Measurements from ENCODE around the gene RHBDF1. TPM values are rescaled to one million over a fixed set of nuclear protein-coding genes. Genes with fewer than 3 reads are reported as not detected.

Gene RHBDF1
- total and polyA plus RNA-seq, 2 donors from 2014 or later: 12.0 to 33.1 TPM

GRCh38 chr16:63998-64913 lies 8.2 kb downstream of the RHBDF1 start:
- intact Hi-C loops (cut with DNase I): no loop called here
- H3K9ac ChIP-seq (ENCODE audit: low read length in 3 of 3): no peak overlapping the region
- H3K4me3 ChIP-seq (ENCODE audit: low read length in 3 of 3): no peak overlapping the region
- no peak for FAIRE-seq
- H3K27me3 ChIP-seq (ENCODE audit: control insufficient read depth, insufficient read depth, low read length): no peaks in the 10 kb centered on the region
- peaks cover 0 to 7% (median 0%) of the 10 kb centered on the region in 3 donors for H3K4me1 ChIP-seq (ENCODE audit: control insufficient read depth in 2 of 3, insufficient read depth in 2 of 3, low read depth in 1 of 3, low read length in 3 of 3)
- H3K9me3 ChIP-seq (ENCODE audit: control insufficient read depth in 2 of 3, insufficient read depth in 1 of 3, low read length in 3 of 3): no peaks in the 10 kb centered on the region
- peaks cover 0 to under 1% (median 0%) of the 10 kb centered on the region in 3 donors for H3K36me3 ChIP-seq (ENCODE audit: control insufficient read depth in 2 of 3, insufficient read depth in 3 of 3, low read length in 3 of 3)
- no peak for TF ChIP-seq CTCF (IDR thresholded peaks at IDR 0.05; ENCODE audit: borderline replicate concordance, extremely low read depth, insufficient read depth)
- no peak overlapping the region for H3K27ac ChIP-seq (ENCODE audit: low read depth in 2 of 2, low read length in 2 of 2)
- DNase-seq: peak in 2 of 5 donors; percentile 32 to 64

- Histone ChIP-seq H3K27me3 (ENCODE audit: control insufficient read depth, insufficient read depth, low read length) (no peaks in the 10 kb centered on the region), H3K4me1 (ENCODE audit: control insufficient read depth in 2 of 3, insufficient read depth in 2 of 3, low read depth in 1 of 3, low read length in 3 of 3) (peaks cover 0 to 7% (median 0%) of the 10 kb centered on the region in 3 donors), H3K27ac (ENCODE audit: low read depth in 2 of 2, low read length in 2 of 2) (no peak overlapping the region), H3K4me3 (ENCODE audit: low read length in 3 of 3) (no peak overlapping the region), H3K9me3 (ENCODE audit: control insufficient read depth in 2 of 3, insufficient read depth in 1 of 3, low read length in 3 of 3) (no peaks in the 10 kb centered on the region), H3K9ac (ENCODE audit: low read length in 3 of 3) (no peak overlapping the region), H3K36me3 (ENCODE audit: control insufficient read depth in 2 of 3, insufficient read depth in 3 of 3, low read length in 3 of 3) (peaks cover 0 to 4% (median 0%) of the 10 kb centered on the region in 3 donors)
- DNase-seq (peak in 1 of 5 donors; percentile 27), FAIRE-seq (no peak)
- TF ChIP-seq CTCF (IDR thresholded peaks at IDR 0.05; ENCODE audit: borderline replicate concordance, extremely low read depth, insufficient read depth): no peak
- intact Hi-C loops (cut with DNase I): no loop called here
Measured at GRCh38 chr16:63466-63865, 9.0 kb downstream of the RHBDF1 start.

GRCh38 chr16:62968-63391 lies 9.5 kb downstream of the RHBDF1 start:
- H3K36me3 ChIP-seq (ENCODE audit: control insufficient read depth in 2 of 3, insufficient read depth in 3 of 3, low read length in 3 of 3): peaks cover 0 to 4% (median 4%) of the 10 kb centered on the region in 3 donors
- DNase-seq: no peak
- no peak overlapping the region for H3K27ac ChIP-seq (ENCODE audit: low read depth in 2 of 2, low read length in 2 of 2)
- TF ChIP-seq CTCF (IDR thresholded peaks at IDR 0.05; ENCODE audit: borderline replicate concordance, extremely low read depth, insufficient read depth): no peak
- H3K9me3 ChIP-seq (ENCODE audit: control insufficient read depth in 2 of 3, insufficient read depth in 1 of 3, low read length in 3 of 3): no peaks in the 10 kb centered on the region
- intact Hi-C loops (cut with DNase I): no loop called here
- H3K4me3 ChIP-seq (ENCODE audit: low read length in 3 of 3): no peak overlapping the region
- FAIRE-seq: no peak
- no peaks in the 10 kb centered on the region for H3K27me3 ChIP-seq (ENCODE audit: control insufficient read depth, insufficient read depth, low read length)
- no peak overlapping the region for H3K9ac ChIP-seq (ENCODE audit: low read length in 3 of 3)
- H3K4me1 ChIP-seq (ENCODE audit: control insufficient read depth in 2 of 3, insufficient read depth in 2 of 3, low read depth in 1 of 3, low read length in 3 of 3): peaks cover 0 to 7% (median 0%) of the 10 kb centered on the region in 3 donors

All from kidney (tissue), 14 donors.